HCT116 (cell line): ENCODE results near the gene PCCA.
"Not testable (repeated sequence)": the region's sequence is repeated elsewhere in the genome, so short reads cannot be mapped to it uniquely, and the experiment has no call there.

Experiments
- CBX3 ChIP-seq: IDR thresholded peaks from 2 replicates; pipeline ENCODE4 v1.6.1; 2012; ENCODE audit warnings: low read depth
- ELF1 ChIP-seq: IDR thresholded peaks from 2 replicates; pipeline ENCODE4 v1.6.1; 2012; ENCODE audit warnings: low read depth, borderline replicate concordance
- EZH2 ChIP-seq: fragments of 200-600 bp; sonication (generic); IDR thresholded peaks from 2 replicates; pipeline ENCODE4 v1.6.1; 2017; ENCODE audit warnings: antibody characterized with exemption, mixed run types
- MAX ChIP-seq: IDR thresholded peaks from 2 replicates; pipeline ENCODE4 v1.6.1; 2012
- POLR2A ChIP-seq: IDR thresholded peaks from 2 replicates; pipeline ENCODE4 v1.7.0; 2011; ENCODE audit warnings: borderline replicate concordance; ENCODE audit not compliant: insufficient read depth, insufficient read length; ENCODE audit errors: extremely low read depth
- POLR2AphosphoS5 ChIP-seq: IDR thresholded peaks from 2 replicates; pipeline ENCODE4 v1.6.1; 2011; ENCODE audit warnings: mild to moderate bottlenecking, low read depth, low read length, moderate library complexity
- ZFX ChIP-seq: fragments of 450-650 bp; IDR thresholded peaks from 2 replicates; pipeline ENCODE4 v1.6.1; 2017
- TF ChIP-seq, protein P1 (sequence below), 3 experiments: fragments of 200-600 bp in 1 of 3; sonication (generic) in 1 of 3; IDR thresholded peaks in 2 of 3; conservative IDR thresholded peaks in 1 of 3; 2 replicates each; pipeline ENCODE4 v1.5.1; 2012 to 2017; ENCODE audit warnings: low read depth in 2 of 3, low read length in 2 of 3, antibody characterized with exemption in 1 of 3, borderline replicate concordance in 1 of 3, control low read depth in 1 of 3, mild to moderate bottlenecking in 1 of 3, mixed read lengths in 1 of 3, mixed run types in 1 of 3, moderate library complexity in 1 of 3; ENCODE audit not compliant: insufficient read depth in 1 of 3
- TF ChIP-seq, protein P2 (sequence below): IDR thresholded peaks from 2 replicates; pipeline ENCODE4 v1.6.1; 2012

- TF ChIP-seq ZFX, POLR2AphosphoS5, CBX3, POLR2A, MAX, ELF1, EZH2: not testable (repeated sequence)
- TF ChIP-seq, protein P1, sequence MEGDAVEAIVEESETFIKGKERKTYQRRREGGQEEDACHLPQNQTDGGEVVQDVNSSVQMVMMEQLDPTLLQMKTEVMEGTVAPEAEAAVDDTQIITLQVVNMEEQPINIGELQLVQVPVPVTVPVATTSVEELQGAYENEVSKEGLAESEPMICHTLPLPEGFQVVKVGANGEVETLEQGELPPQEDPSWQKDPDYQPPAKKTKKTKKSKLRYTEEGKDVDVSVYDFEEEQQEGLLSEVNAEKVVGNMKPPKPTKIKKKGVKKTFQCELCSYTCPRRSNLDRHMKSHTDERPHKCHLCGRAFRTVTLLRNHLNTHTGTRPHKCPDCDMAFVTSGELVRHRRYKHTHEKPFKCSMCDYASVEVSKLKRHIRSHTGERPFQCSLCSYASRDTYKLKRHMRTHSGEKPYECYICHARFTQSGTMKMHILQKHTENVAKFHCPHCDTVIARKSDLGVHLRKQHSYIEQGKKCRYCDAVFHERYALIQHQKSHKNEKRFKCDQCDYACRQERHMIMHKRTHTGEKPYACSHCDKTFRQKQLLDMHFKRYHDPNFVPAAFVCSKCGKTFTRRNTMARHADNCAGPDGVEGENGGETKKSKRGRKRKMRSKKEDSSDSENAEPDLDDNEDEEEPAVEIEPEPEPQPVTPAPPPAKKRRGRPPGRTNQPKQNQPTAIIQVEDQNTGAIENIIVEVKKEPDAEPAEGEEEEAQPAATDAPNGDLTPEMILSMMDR (IDR thresholded peaks at IDR 0.05 in 2 of 3, conservative IDR thresholded peaks at IDR 0.05 in 1 of 3; ENCODE audit: borderline replicate concordance in 1 of 3, insufficient read depth in 1 of 3, low read depth in 2 of 3, low read length in 2 of 3), result not testable (repeated sequence)
- TF ChIP-seq, protein P2, sequence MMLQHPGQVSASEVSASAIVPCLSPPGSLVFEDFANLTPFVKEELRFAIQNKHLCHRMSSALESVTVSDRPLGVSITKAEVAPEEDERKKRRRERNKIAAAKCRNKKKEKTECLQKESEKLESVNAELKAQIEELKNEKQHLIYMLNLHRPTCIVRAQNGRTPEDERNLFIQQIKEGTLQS, result not testable (repeated sequence)
Observed at GRCh38 chr13:100150711-100151110, 61.8 kb downstream of the PCCA start.
